Smooth muscle cell of bladder (primary cell): ENCODE data around the gene RTN4RL2. TPM values are rescaled to one million over a fixed set of nuclear protein-coding genes. Genes with fewer than 3 reads are reported as not detected.

Experiments used
- total RNA-seq: library from RNA; depleted of rRNA; stranded (reverse); fragments of >200 nt; gene quantifications from 2 replicates; pipeline ENCODE4 v1.2.3, GENCODE V29; 2014

Gene RTN4RL2
- 0.09 TPM in 1 of 2 replicates, not detected in the other for total RNA-seq

GRCh38 chr11:57460022-57460757 is at the start of gene RTN4RL2:
RTN4RL2 (plus strand) TSS chr11:57460528; CDS start chr11:57460866, 338 bp downstream.

DNA sequence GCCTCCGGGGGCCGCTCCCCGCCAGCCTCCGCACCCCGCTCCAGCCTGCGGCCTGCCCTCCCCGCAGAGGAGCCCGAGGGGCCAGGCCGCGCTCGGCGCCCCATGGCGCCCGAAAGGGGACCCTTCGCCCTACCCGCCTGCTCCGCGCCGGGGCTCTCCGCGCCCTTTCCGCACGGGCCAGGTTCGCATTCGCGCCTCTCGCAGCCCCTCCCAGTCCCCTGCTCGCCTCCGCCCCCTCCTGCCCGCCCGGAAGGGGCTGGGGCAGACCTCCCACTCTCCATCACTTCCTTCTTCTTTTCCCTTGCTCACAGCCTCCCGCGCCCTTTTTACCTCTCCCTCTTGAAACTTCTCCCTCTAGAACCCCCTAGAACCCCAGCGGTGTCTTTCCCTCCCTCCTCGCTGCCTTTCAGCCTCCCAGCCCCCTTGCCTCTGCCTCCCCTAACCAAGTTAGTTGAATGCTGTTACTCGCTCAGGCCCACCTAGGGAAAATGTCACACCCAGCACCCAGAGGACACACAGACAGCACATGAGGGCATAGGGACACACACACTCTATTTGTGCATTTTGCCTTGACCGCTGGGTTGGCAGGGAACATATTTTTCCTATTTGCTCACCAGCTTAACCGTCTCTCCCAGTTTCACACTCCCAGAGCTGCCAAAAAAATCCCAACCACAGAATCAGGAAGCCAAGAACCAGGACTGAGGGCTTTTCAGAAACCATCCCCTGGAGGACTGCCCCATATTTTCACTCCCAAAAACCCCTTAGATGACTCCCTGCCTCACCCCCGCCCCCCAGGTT is 33.2 kb upstream of the RTN4RL2 start, which contains the start of gene SLC43A3:
Gene SLC43A3 (minus strand): TSS at position 193 of the 798 bp plus-strand sequence. CDS start 949 bp downstream, outside the sequence.

DNA sequence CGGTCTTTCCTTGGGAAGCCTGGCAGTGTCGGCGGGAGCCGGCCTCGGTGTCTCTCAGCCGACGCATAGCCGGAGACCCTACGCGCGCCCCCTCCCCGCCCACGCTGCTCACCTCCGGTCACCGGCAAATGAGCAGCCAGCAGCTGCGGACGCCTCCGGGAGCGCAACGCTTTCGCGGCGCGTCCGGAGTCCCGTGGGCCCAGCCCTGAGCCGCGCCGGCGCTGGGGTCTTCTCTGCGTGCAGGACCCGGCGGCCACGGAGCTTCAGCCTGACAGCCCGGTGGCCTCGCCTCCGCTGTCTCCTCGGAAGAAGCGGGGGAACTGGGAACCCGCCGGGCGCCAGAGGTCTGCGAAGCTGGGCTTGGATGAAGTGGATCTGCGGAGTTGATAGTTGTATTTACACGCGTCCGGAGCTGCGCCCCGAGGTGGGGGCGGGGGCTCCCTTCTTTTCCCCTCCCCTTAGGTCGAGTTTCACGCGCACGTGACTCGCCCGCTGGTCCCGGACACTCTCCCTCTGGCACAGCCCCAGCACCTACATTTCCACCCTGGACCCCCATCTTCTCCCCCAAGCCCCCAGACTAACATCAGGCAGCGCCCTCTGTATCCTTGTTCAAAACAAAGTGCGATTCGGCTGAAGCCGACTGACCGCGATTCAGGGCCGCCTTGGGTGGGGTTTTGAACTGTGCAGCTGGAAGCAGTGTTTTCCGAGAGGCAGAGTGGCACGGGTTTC is 55.2 kb downstream of the RTN4RL2 start, which contains the start of gene SLC43A1:
Gene SLC43A1 (minus strand): TSS at position 371 of the 729 bp plus-strand sequence. CDS start 1,591 bp downstream, outside the sequence.

Other genes with a start within 250 kb of the RTN4RL2 start
- gene APLNR, start 223.3 kb upstream of the RTN4RL2 start, total RNA-seq = not detected in 2 replicates
- gene TNKS1BP1, start 135.6 kb upstream of the RTN4RL2 start, total RNA-seq = 70.1 and 99.4 TPM in 2 replicates
- gene SSRP1, start 124.6 kb upstream of the RTN4RL2 start, total RNA-seq = 56.2 and 65.6 TPM in 2 replicates
- not detected in 2 replicates for gene P2RX3, start 122.2 kb upstream of the RTN4RL2 start, total RNA-seq
- not detected in 2 replicates for gene PRG3, start 79.4 kb upstream of the RTN4RL2 start, total RNA-seq
- gene PRG2, start 69.9 kb upstream of the RTN4RL2 start, total RNA-seq = 0.55 and 0.71 TPM in 2 replicates
- 15.9 and 27.4 TPM in 2 replicates for gene SLC43A3, start 33.4 kb upstream of the RTN4RL2 start, total RNA-seq
- 16.8 and 19.9 TPM in 2 replicates for gene SLC43A1, start 55.2 kb downstream of the RTN4RL2 start, total RNA-seq
- gene TIMM10, start 70.2 kb downstream of the RTN4RL2 start, total RNA-seq = 36.7 and 43.0 TPM in 2 replicates
- not detected in 2 replicates for gene SMTNL1, start 77.1 kb downstream of the RTN4RL2 start, total RNA-seq
- 61.2 and 78.1 TPM in 2 replicates for gene UBE2L6, start 107.1 kb downstream of the RTN4RL2 start, total RNA-seq
- gene SERPING1, start 137.2 kb downstream of the RTN4RL2 start, total RNA-seq = 4.7 and 10.8 TPM in 2 replicates
- 1.4 and 1.6 TPM in 2 replicates for gene YPEL4, start 189.4 kb downstream of the RTN4RL2 start, total RNA-seq
- gene CLP1, start 197.2 kb downstream of the RTN4RL2 start, total RNA-seq = 12.4 and 16.5 TPM in 2 replicates
- gene ZDHHC5, start 207.6 kb downstream of the RTN4RL2 start, total RNA-seq = 24.0 and 34.3 TPM in 2 replicates